Measurements from ENCODE around the gene PRR15. TPM values are rescaled to one million over a fixed set of nuclear protein-coding genes. Genes with fewer than 3 reads are reported as not detected.
A peak's percentile ranks its signal among the peaks of the same experiment; 100 is the strongest.

The PRR15 gene
- total and polyA plus RNA-seq, 11 donors, result 0.17 to 7.0 (median 0.29) TPM; not detected in 4

DNA sequence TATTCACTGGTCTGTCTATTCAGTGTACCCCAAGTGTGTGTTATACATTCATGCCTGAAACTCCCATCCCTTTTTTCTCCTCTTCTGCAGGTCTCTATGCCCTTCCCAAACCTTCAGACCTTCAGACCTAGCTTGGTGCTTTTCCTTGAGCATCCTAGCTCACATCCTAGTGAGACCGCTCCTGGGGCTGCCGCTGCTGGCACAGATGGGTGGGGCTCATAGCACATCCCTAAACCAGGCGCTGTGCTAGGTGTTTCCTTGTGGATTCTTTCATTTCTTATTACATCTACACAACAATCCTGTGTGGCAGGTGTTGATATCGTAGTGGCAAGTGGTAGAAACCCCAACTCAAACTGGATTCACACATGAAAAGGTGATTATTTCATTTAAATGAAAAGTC is 43.2 kb downstream of the PRR15 start:
- ATAC-seq, result peak in 1 of 4 donors; percentile 11

DNA sequence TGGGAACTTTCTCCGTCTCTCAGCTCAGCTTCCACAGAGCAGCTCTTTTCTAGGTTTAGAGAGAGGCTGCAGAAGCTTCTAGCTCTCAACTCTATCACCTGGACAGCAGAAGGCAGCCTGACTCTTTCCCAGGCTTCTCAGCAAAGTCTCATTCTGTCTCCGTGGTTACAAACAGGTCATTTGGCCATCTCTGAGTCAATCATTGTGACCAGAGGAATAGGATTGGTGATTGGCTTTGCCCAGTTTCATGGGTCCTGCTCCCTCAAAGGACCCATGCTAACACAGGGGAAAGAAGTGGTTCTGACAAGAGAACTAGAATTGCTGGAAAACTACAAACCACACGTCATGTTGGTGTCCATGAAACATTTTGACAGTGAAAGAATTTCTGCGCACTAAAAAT is 43.6 kb downstream of the PRR15 start:
- Histone ChIP-seq H3K36me3 (no peaks in the 10 kb centered on the region), H3K4me3 (no peak overlapping the region), H3K4me1 (peaks cover 0 to 9% (median 0%) of the 10 kb centered on the region in 12 donors), H3K9me3 (no peaks in the 10 kb centered on the region), H3K27ac (no peak overlapping the region), H3K27me3 (no peaks in the 10 kb centered on the region)
- 89 to 98% (median 93%) methylated on average over 4 of the region's 4 CpGs for WGBS, 4 donors
- ATAC-seq (no peak), DNase-seq (no peak)
- intact Hi-C loops (cut with DNase I), result no loop called here
- TF ChIP-seq, protein P1, sequence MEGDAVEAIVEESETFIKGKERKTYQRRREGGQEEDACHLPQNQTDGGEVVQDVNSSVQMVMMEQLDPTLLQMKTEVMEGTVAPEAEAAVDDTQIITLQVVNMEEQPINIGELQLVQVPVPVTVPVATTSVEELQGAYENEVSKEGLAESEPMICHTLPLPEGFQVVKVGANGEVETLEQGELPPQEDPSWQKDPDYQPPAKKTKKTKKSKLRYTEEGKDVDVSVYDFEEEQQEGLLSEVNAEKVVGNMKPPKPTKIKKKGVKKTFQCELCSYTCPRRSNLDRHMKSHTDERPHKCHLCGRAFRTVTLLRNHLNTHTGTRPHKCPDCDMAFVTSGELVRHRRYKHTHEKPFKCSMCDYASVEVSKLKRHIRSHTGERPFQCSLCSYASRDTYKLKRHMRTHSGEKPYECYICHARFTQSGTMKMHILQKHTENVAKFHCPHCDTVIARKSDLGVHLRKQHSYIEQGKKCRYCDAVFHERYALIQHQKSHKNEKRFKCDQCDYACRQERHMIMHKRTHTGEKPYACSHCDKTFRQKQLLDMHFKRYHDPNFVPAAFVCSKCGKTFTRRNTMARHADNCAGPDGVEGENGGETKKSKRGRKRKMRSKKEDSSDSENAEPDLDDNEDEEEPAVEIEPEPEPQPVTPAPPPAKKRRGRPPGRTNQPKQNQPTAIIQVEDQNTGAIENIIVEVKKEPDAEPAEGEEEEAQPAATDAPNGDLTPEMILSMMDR (IDR thresholded peaks at IDR 0.05), result no peak
- TF ChIP-seq POLR2A (IDR thresholded peaks at IDR 0.05), result no peak

More for the DNA sequence above, 43.2 kb downstream of the PRR15 start:
- no peak overlapping the region for H3K4me3 ChIP-seq
- DNase-seq, result no peak
- intact Hi-C loops (cut with DNase I), result no loop called here
- no peaks in the 10 kb centered on the region for H3K9me3 ChIP-seq
- H3K27me3 ChIP-seq, result no peaks in the 10 kb centered on the region
- TF ChIP-seq, protein P1 (IDR thresholded peaks at IDR 0.05), result no peak
- no peak for TF ChIP-seq POLR2A (IDR thresholded peaks at IDR 0.05)
- WGBS, 4 donors, result 88 to 94% (median 93%) methylated on average over 4 of the region's 4 CpGs
- H3K36me3 ChIP-seq, result no peaks in the 10 kb centered on the region
- no peak overlapping the region for H3K27ac ChIP-seq
- peaks cover 0 to 9% (median 0%) of the 10 kb centered on the region in 12 donors for H3K4me1 ChIP-seq

DNA sequence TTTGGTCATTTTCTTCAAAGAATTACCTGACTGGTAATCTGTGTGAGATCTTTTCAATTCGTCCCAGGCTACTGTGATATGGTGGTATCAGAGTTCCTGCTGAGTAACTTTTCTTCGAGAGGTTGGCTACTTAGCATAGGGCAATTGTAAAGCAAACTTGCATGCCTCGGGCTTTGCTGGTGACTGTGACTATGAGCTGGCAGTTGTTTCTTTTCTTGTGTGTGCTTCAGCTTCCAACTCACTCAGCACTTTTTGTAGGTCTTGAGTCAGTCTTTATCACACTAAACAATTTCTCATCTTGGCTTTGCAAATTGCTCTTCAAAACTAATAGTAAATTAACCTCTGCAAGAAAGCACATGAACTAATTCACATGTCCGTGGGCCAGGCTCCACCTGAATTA is 44.3 kb downstream of the PRR15 start:
- Histone ChIP-seq H3K9me3 (no peaks in the 10 kb centered on the region), H3K4me1 (peaks cover 0 to 9% (median 0%) of the 10 kb centered on the region in 12 donors), H3K36me3 (no peaks in the 10 kb centered on the region), H3K27ac (no peak overlapping the region), H3K4me3 (no peak overlapping the region), H3K27me3 (no peaks in the 10 kb centered on the region)
- DNase-seq, result no peak
- TF ChIP-seq, protein P1 (IDR thresholded peaks at IDR 0.05), result no peak
- no peak for TF ChIP-seq POLR2A (IDR thresholded peaks at IDR 0.05)
- no peak for ATAC-seq
- intact Hi-C loops (cut with DNase I), result no loop called here
- WGBS, 4 donors, result 81 to 87% (median 84%) methylated on average over 4 of the region's 4 CpGs

DNA sequence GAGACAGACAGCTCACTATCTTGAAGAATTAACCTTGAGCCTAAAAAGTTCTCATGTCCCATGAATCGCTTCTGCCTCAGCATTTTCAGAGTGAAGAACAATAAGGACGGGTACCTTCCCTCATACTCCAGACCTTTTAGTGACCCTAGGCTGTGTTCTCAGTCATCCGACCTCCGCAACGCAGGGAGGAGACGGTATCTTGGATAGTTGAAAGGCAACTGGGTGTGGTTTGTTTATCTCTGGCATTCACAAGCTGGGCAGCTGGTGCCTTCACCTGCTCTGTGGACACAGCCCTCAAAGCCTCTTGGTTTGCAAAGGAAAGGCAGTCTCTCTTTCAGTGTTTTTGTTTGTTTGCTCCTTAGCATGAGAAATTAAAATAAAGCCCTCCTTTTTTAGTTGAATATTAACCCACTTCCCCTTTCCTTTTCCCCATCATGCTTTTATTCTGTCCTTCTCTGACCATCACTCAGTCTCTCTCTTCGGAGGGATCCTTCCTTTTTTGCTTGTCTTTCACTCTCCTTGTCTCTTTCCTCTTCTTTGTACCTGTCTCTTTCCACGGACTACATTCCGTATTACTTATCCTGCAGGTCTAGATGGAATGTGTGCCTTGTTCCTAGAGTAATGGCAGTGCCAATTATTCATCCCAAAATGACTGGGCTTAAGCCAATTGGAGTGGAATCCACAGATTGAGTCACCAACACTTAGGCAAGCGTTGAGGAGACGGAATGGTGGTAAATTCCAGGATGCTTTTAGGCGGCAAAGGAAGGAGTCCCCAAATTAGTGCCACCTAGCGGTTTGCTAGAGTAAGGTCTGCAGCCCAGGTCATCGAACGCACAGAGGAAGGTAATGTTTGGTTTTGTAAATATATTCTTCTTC is 45.8 kb downstream of the PRR15 start:
- Histone ChIP-seq H3K4me1 (peaks cover 0 to 9% (median 0%) of the 10 kb centered on the region in 12 donors), H3K27ac (no peak overlapping the region), H3K27me3 (no peaks in the 10 kb centered on the region), H3K36me3 (no peaks in the 10 kb centered on the region), H3K4me3 (no peak overlapping the region), H3K9me3 (no peaks in the 10 kb centered on the region)
- intact Hi-C loops (cut with DNase I), result no loop called here
- TF ChIP-seq, protein P1 (IDR thresholded peaks at IDR 0.05), result peak; percentile 39 to 71 (median 51)
- no peak for TF ChIP-seq POLR2A (IDR thresholded peaks at IDR 0.05)
- 50 to 58% (median 55%) methylated on average over 15 of the region's 15 CpGs for WGBS, 4 donors
- DNase-seq, result no peak
- ATAC-seq, result peak in 2 of 4 donors; percentile 51 to 67
